ENCODE data around the gene PLLP. TPM values are rescaled to one million over a fixed set of nuclear protein-coding genes. Genes with fewer than 3 reads are reported as not detected.
A peak's percentile ranks its signal among the peaks of the same experiment; 100 is the strongest.

Gene PLLP
- total and polyA plus RNA-seq, 10 of the 15 experiments (the other 5 are each of a cell fraction or from before 2014, with no cell fraction given), result 0.21 to 5.8 (median 0.67) TPM

- TF ChIP-seq PRDM15 (CRISPR knock-in tag; IDR thresholded peaks at IDR 0.05) (no peak), IKZF2 (IDR thresholded peaks at IDR 0.05) (peak; percentile 79 to 80), DPF2 (IDR thresholded peaks at IDR 0.05) (peak; percentile 80), KDM1A (IDR thresholded peaks at IDR 0.05; ENCODE audit: borderline replicate concordance) (no peak), SKIL (IDR thresholded peaks at IDR 0.05; ENCODE audit: low read depth, poor library complexity, severe bottlenecking) (peak; percentile 21), TARDBP (IDR thresholded peaks at IDR 0.05; ENCODE audit: borderline replicate concordance) (no peak), TAF1 (IDR thresholded peaks at IDR 0.05; ENCODE audit: borderline replicate concordance, low read depth, low read length) (no peak), GATAD2B (conservative IDR thresholded peaks at IDR 0.05; ENCODE audit: low read depth) (0 out of 2 replicates have a peak, but pooled peaks have one; percentile 78), MTA3 (IDR thresholded peaks at IDR 0.05; ENCODE audit: borderline replicate concordance, low read length) (no peak), TBL1XR1 (IDR thresholded peaks at IDR 0.05; ENCODE audit: low read depth, low read length) (no peak), ESRRA (IDR thresholded peaks at IDR 0.05; ENCODE audit: low read length) (no peak), CEBPB (IDR thresholded peaks at IDR 0.05; ENCODE audit: borderline replicate concordance in 1 of 2, low read depth in 2 of 2, low read length in 2 of 2) (no peak), ATF7 (IDR thresholded peaks at IDR 0.05; ENCODE audit: low read depth) (peak; percentile 70), HCFC1 (IDR thresholded peaks at IDR 0.05; ENCODE audit: low read length) (no peak), CEBPZ (IDR thresholded peaks at IDR 0.05; ENCODE audit: low read depth, low read length) (no peak), RAD51 (IDR thresholded peaks at IDR 0.05) (peak; percentile 37; the same call in 1 of the 2 replicates), PBX3 (IDR thresholded peaks at IDR 0.05; ENCODE audit: insufficient replicate concordance, low read depth, low read length) (no peak)
Observed at GRCh38 chr16:57304169-57305061, 19.9 kb upstream of the PLLP start (continued).
